Stimulated activated CD4-positive, alpha-beta T cell treated with anti-CD3 and anti-CD28 coated beads, Interleukin-15, amount 100 ng/mL, for 24 hours (primary cell): Measurements from ENCODE around the gene BSND.

Experiments used
- DNase-seq: peaks from one replicate; pipeline ENCODE4 v3.0.0-alpha.2; 2020

Gene BSND

DNA sequence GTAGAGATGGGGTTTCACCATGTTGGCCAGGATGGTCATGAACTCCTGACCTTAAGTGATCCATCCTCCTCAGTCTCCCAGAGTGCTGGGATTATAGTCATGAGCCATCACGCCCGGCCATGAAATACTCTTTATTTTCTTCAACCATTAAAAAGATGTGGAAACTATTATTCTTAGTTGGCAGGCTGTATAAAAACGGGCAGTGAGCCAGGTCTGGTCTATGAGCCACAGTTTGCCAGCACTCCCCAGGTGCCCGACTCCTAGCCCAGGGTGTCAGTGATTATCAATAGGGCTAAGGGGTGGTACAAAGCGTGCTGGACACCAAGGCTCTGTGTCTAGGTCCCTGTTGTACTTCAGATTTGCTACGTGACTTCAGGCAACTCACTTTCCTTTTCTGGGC is 22.0 kb upstream of the BSND start:
- no peak for DNase-seq

DNA sequence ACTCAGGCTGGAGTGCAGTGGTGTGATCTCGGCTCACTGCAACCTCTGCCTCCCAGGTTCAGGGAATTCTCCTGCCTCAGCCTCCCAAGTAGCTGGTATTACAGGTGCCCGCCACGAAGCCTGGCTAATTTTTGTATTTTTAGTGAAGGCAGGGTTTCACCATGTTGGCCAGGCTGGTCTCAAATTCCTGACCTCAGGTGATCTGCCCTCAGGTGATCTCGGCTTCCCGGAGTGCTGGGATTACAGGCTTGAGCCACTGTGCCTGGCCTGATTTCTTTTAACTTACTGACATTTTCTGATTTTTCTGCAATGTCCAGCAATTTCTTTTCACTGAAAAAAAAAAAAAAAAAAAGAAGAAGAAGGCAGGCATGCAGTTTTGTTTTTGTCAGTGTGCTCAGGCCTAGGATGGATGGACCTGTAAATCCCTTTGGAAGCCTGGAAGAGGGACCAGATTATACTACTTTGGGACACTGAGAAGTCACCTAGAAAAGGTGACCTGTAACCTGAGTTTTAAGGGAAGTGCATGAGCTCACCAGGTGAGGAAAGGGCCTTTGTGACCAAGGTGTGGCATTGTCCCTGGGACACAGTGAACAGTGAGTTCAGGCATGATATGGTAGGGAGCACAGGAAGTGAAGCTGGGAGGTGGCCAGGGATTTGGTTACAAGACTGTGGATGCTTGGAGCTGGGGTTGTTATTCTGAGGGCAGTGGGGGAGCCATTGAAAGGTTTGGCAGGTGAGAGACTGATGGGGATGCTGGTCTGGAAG is 21.0 kb upstream of the BSND start:
- no peak for DNase-seq

DNA sequence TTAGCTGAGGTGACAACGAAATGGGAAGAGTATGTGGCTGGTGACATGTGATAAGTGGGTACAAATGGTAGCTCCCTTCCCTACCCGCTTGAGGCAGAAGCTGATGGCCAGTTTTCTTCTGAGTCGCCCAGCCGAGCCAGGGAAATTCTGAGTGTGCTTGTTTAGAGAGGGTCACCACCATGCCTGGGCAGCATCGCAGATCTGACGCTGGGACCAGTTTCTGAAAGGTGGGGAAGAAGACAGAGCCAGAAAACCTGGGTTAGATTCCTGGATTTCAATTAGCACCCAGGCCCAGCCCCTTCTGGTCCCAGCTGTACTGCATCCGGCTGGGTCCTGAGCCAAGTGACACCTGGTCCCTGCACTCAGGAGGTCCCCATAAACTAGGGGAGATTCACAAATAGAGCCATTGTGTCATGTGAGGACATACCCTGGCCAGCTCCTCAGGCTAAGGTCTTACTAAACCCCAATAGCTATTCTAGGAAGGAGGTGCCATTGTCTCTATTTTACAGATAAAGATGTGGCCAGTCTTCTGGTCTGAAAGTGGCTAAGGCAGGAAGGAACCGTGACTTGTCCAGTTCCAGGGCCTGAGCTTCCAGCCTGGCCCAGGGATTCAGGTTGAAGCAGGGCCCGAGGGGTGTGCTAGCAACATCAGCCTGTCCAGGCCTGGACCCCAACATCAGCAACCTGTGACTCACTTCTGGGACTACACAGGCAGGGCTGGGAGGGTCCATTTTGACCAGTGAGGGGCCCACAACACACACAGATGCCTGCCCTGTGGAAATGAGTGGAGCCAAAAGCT is 20.0 kb upstream of the BSND start:
- no peak for DNase-seq

DNA sequence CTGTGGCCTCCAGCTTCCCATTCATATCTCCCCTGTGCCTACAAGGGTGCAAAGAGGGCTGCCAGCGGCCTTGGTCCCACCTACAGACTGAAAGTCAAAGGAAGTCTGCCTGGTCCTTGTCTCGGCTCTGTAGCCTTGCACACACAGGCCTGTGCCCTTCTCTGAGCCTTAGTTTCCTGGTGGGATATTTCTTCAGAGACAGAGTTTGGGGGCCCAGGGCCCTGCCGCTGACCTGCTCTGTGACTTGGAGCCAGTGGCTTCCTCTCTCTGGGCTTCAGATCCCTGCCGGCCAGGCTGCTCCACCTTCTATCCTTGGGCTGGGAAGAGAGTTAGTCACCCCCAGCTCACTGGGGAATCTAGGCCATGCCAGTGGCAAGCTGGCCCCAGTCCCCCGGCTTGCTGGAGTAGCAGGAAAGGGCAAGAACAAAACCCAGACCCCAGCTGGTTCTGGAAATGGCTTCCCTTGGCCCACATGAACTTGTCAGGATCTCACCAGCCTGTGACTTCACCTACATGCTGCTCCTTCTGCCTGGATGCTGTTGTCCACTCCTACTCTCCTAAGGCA is 19.3 kb upstream of the BSND start:
- DNase-seq, result no peak

DNA sequence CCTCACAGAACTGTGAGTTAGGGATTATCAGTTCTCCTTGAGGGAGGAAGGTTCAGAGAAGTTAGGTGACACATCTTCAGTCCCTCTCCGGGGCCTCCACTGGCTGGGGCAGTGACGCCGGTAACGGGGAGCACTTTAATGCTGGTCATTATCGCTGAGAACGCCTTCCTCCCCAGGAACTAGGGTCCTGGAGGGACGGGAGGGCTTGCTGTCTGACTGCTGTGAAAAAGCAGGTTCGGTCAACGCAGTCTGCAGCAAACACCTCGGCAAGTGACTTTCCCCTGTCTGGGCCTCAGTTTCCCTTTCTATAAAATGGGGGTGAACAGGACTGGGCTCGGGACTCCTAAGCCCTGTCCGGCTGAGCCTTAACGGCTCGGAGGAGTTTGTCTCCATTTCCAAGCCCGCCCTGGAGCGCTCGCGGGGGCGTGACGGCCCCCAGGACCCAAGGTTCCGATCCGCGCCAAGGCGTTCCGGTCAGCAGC is 18.6 kb upstream of the BSND start:
- no peak for DNase-seq

DNA sequence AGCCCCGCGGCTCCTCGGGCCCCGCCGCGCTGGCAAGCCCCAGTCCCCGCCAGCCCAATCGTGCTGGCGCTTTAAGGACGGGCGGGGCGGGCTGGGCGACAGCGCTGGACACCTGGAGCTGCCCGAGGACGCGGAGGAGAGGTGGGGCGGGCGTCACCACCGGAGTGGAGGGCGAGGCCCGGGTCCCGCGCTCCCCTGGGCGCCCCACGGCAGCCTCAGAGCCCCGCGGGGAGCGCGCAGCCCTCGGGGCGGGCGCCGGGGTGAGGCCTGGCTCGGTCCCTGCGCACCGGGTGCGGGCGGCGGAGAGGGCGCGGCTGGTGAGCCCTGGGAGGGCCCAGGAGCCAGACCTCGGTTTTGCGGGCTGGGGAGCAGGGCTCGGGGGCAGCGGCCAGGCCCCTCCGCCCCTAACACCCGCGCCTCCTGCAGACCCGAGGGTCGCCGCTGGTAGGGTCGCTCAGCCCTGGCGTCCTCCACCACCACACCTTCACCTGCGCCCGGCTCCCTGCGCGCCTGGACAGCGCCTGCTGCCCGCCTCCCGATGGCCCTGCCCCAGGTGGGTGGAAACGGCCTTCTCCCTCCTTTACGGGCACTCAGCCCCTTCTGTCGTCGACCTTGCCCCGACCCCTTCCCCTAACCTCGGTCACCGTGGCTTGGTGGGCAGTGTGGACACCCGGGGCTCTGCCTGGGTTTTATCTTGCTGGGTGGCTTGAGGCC is 18.0 kb upstream of the BSND start, which contains the start of gene TMEM61:
Gene TMEM61, plus strand, starts transcription at position 101 of the 714 bp plus-strand sequence. Its CDS starts 438 bp downstream, at position 539.
- no peak for DNase-seq

DNA sequence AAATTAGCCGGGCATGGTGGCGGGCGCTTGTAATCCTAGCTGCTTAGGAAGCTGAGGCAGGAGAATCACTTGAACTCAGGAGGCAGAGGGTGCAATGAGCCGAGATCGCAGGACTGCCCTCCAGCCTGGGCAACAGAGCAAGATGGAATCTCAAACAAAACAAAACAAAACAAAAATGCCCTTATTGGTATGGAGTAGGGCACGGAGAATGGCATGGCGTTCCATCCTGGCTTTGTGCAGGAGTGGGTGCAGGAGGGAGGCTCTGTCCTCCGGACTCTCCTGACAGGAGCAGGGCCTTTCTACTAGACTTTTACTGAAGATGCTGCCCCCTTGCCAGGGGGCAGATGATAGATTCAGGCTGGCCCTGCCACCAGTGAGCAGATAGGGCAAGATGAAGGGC is 17.3 kb upstream of the BSND start:
- DNase-seq, result no peak

DNA sequence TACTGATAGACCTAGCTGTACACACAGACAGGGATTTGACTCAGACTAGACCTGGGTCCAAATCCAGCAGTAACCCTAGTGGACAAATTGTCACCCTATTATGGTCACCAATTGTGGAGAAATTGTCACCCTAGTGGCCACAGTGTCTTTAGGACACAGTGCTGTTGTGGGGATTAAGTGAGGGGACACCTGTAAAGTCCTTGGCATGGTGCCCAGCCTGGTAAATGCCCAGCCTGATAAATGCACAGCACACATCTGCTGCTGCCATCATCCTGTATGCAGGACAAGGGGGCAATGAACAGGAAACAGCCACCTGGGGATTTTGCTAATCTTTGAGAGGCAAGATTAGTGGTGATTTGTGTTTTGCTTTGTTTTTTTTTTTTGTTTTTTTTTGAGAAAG is 16.0 kb upstream of the BSND start:
- DNase-seq, result no peak

DNA sequence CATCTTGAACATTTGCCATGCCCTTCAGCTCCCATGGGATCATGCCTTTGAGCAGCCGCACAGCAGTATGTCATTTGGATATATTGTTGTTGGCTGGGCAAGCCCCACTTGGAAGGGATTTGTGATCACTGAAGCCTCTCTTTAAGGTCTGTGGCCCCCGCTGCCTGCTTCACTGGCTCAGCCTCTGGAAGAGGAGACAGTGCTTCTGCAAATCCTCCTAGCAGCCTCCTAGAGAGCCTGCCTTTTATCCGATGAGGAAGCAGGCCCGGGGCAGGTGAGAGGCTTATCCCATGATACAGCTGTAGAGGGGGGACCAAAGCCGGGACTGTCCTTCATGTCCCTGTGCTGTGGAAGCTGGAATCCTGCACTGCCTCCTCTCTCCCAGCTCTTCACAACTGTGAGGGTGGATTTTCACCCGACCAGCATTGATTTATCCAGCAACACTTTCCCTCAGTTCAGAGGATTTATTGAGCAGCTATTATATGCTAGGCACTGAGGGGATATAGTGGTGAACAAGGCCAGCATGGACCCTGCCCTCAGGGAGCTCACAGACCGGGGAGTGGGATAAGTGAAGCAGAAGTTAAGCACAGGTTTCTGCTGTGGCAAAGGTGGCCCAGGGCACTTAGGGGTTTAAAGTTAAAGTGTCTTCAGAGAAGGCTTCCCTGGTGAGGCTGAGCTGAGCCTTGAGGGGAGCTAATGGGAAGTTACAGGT is 14.4 kb upstream of the BSND start:
- DNase-seq, result no peak

DNA sequence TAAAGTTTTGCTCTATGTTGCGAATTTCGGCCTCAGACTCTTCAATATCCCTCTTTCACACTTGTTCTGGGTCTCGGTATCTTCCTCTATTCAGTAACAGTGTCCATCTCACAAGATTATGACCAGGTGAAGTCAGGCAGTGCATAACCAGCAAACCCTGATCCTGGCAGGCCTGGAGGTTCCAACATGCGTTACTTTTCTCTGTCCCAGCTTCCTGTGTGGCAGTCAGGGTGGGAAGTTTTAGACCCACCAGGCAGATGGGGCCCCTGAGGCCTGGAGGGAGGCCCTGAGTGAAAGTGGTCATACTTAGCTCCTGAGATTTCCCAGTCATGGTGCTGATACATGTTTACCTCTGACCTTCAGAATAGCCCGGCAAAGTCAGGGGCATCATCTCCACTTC is 13.2 kb upstream of the BSND start:
- DNase-seq, result no peak

DNA sequence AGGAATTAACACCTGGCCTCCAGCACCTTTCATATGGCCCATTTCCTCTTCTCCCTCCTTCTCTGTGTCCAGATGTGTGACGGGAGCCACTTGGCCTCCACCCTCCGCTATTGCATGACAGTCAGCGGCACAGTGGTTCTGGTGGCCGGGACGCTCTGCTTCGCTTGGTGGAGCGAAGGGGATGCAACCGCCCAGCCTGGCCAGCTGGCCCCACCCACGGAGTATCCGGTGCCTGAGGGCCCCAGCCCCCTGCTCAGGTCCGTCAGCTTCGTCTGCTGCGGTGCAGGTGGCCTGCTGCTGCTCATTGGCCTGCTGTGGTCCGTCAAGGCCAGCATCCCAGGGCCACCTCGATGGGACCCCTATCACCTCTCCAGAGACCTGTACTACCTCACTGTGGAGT is 12.7 kb upstream of the BSND start:
- DNase-seq, result no peak

DNA sequence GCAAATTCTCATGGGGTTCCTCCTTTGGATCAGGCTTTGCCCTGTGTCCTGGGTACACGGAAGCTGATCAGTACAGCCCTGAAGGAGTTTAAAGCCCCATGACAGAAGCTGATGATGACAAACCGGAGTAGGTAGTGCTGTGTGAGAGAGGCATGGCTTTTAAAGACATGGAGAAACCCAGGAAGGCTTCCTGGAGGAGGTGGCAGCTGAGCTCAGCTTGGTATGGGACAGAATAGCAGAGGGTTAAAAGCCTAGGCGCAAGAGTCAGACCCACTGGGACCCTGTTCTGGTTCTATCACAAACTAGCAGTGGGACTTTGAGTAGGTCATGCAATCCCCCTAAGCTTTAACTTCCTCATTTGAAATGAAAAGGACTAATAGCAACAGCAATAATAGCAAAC is 12.2 kb upstream of the BSND start:
- DNase-seq, result no peak

DNA sequence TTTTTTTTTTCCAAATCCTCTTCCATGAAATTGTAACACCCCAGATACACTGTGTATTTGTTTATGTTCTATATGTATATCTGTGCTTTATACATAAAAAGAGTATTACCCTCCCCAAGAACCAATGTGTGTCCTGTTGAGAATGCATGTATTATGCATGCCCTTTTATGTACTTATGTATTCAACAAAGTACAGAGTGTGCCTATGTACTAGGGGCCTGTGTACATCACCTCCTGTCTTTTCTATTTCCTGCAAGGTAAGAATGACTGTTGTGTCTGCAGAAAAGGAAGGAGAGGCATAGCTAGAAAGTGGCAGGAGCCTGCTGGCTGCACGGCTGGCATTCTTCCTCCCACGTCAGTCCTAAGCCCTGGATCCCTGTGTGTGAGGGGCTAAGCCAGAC is 11.3 kb upstream of the BSND start:
- DNase-seq, result no peak

DNA sequence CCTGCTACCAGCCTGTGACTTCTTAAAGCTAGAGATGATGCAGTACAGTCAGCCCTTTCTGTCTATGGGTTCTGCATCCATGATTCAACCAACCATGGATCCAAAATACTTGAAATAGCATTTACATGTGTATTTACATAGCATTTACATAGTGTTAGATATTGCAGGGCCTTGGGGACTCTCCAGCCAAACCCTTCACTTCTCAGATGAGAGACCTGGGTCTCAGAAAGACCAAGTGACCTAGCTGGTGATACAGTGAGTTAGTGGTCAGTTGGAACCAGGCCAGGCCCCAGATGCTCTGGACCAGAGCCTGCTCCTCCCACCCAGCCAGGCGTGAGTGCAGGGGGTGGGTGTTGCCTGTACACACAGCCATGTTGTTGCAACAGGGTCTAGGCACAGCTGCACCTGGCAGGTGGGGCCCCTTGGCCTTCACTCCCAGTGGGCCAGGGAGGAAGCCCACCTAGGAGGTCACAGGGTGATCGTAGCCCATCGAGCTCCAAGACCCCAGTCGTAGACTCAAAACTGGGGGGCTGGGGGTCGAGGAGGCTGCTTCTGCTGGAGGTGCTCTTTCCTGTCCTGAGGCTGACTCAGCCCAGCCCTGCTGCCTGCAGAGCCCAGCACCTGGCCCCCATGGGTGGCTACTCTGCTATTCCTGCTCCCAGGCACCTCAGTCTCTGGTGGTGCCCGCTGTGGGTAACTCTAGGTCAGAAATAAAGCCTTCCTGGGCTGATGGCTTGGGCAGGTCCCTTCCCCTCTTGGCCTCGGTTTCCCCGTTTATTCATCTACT is 10.6 kb upstream of the BSND start:
- no peak for DNase-seq

DNA sequence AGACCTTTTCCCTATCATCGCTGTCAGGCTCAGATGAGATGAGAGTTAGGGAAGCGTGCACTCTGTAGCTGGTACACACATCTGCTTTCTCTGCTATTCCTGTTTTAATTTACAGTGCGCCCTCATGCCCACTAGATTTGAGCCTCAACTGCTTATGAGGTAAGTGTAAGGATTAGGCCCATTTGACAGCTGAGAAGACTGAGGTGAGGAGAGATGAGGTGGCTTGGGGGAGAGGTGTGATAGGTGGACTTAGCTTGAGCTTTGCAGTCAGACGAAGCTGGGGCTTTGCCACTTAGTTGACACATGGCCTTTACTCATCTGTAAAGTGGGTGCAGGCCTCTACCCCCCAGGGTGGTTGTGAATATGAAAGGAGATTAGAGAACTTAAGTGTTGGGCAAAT is 9.8 kb upstream of the BSND start:
- no peak for DNase-seq

DNA sequence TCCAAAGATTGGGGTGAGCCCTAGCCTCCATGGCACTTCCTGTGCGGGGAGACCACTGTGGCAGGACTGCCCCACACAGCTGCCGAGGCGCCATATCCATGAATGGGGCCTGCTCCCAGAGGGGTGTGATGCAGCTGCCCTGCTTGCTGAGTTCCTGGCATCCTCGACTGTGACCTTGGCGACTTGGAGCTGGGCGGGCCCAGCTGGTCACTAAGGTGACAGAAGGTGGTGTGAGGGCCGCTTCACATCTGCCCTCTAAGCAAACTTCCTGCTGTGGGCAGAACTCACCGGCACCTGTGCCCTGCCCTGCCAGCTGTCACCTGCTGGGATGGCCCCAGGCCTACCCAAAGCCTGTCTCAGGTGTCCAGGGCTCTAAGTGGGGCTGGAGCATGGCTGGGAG is 9.3 kb upstream of the BSND start:
- DNase-seq, result no peak

DNA sequence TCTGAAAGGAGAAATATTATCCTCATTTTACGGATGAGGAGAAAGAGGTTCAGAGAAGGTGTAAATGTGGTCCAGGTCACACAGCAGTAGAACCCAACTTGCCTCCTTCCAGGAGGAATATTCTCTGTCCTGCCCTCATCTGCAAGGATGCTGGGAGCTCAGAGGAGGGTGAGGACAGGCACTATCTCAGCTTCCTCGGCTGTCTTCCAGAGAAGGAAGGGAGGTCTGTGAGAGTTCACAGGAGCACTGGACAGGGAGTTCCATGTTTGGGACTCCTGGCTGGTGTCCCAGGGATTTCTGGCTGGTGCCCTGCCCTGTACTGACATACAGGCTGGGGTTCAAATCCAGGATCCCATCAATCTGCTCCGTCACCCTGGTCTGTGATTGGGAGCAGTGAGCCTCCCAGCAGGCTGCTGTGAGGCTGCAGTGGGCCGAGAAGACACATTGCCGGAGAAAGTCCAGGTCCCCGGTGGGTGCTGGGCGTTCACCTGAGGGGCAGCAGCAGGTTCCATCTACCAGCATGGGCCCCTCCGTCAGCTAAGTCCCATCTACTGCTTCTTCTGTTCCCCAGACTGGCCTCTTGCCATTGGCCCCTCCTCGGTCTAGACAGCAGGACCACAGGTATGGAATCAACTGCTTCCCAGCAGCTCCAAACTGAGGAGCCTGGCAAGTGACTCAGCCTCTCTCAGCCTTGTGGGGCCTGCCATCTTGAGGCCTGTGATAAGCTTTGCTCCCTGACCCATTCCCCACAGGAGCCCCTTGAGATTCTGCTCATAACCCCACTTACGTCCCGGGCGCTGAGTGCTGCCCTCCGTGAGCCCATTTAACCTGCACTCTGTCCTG is 8.5 kb upstream of the BSND start:
- no peak for DNase-seq

DNA sequence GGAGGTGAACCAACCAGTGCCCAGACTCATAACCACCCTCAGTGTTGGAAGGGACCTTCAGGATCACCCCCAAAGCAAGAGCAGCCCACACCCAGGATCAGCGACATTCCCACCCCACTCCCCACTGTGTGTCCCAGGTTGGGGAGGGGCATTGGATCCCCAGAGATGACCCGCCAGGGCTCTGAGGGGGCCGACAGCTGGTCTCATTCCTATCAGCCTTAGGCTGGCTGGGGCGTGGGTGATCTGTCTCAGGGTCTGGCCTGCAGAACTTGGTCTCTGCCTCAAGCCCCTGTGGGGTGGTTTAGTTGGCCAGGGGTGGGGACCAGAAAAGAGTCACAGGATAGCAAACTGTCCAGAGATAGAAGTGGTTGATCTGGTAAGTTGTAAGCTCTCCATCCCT is 7.8 kb upstream of the BSND start:
- DNase-seq, result no peak

DNA sequence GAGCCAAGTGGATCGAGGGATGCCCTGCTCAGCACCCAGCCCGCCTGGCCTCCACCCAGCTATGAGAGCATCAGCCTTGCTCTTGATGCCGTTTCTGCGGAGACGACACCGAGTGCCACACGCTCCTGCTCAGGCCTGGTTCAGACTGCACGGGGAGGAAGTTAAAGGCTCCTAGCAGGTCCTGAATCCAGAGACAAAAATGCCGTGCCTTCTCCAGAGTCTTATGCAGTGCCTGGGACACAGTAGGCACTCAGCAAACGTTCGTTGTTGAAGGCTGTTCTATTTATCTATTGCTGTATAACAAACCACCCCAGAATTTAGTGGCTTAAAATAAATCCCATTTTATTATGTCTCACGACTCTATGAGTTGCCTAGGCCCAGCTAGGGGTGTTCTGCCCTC is 6.8 kb upstream of the BSND start:
- DNase-seq, result no peak

DNA sequence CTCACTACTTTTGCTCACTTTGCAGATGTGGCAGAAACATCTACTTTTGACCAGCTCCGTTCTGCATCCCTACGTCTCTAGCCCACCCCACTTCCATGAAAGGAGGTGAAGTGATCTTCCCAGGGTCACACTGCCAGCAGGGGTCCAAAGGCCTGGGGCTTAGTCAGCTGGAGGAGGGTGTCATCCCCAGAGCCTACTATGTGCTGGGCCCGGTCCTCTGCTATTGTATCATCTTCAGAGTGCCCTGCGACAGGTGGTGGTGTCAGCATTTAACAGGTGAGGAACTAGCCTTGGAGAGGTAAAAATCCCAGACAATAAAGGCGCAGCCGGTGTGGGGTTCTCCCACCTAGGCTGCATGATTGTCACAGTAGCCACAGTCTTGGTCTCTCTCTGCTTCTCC is 5.6 kb upstream of the BSND start:
- no peak for DNase-seq
